ENCODE measurements around the gene A4GALT. TPM values are rescaled to one million over a fixed set of nuclear protein-coding genes. Genes with fewer than 3 reads are reported as not detected.
A peak's percentile ranks its signal among the peaks of the same experiment; 100 is the strongest.

Gene A4GALT
- total and polyA plus RNA-seq, 2 donors (not counting 1 experiment from before 2014, with no cell fraction given), result 0.09 to 6.1 TPM

DNA sequence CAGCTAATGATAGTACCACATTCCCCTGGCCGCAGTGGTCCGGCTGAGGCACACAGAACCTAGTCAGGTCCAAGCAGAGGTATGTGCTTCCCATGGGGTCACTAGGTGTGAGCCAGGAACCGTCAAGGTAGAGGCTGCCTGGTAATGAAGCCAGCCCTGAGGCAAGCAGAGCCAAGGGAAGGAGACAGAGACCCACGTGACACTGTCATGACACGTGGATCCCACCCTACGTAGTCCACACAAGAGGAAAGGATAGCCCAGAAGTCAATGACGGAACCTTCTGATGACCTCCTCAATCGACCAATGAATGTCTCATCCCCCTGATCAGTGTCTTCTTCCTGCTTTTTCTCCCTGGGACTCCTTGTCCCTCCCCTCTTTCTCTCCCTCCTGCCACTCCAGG lies 19.0 kb downstream of the A4GALT start:
- H4K20me1 ChIP-seq (ENCODE audit: control insufficient read depth, insufficient read depth, low read length, poor library complexity, severe bottlenecking), result no peaks in the 10 kb centered on the region
- intact Hi-C loops (cut with micrococcal nuclease), result no loop called here
- no peak overlapping the region for H3K4me3 ChIP-seq (ENCODE audit: control extremely low read depth in 1 of 5, extremely low read depth in 1 of 5, insufficient read depth in 1 of 5, low read depth in 2 of 5, low read length in 4 of 5)
- no peak overlapping the region for H3K27ac ChIP-seq (ENCODE audit: low read length in 2 of 2)
- Mint-ChIP-seq H3K4me3 (no peak overlapping the region), H3K27me3 (no peaks in the 10 kb centered on the region), H3K4me1 (peaks cover 6% of the 10 kb centered on the region), H3K27ac (peak overlapping the region; percentile 71), H3K9me3 (ENCODE audit: insufficient read depth) (no peaks in the 10 kb centered on the region)
- no peak for TF ChIP-seq EZH2 (IDR thresholded peaks at IDR 0.05; ENCODE audit: borderline replicate concordance, insufficient read depth, low read depth, low read length, poor library complexity, severe bottlenecking)
- TF ChIP-seq CTCF (IDR thresholded peaks at IDR 0.05), result no peak
- WGBS (ENCODE audit: insufficient coverage), result 84% methylated on average over 8 of the region's 8 CpGs
- H2AFZ ChIP-seq (ENCODE audit: insufficient read depth, low read depth, low read length, poor library complexity, severe bottlenecking), result no peak overlapping the region
- H3K36me3 ChIP-seq (replicated peaks in 1 of 2; ENCODE audit: control extremely low read depth in 1 of 2, control insufficient read depth in 1 of 2, extremely low read depth in 1 of 2, insufficient read depth in 2 of 2, low read length in 1 of 2), result no peaks in the 10 kb centered on the region
- peaks cover 0 to under 1% of the 10 kb centered on the region in 2 donors for H3K4me1 ChIP-seq (ENCODE audit: control insufficient read depth in 2 of 2, insufficient read depth in 2 of 2, low read length in 2 of 2)
- H3K27me3 ChIP-seq (replicated peaks in 1 of 4; ENCODE audit: control extremely low read depth in 1 of 4, control insufficient read depth in 3 of 4, insufficient read depth in 4 of 4, low read length in 3 of 4), result peaks cover 0 to 14% (median 0%) of the 10 kb centered on the region in 4 experiments
- CTCF ChIA-PET, result no interaction called here
- H3K4me2 ChIP-seq (replicated peaks; ENCODE audit: low read depth, low read length, poor library complexity, severe bottlenecking), result no peak overlapping the region
- no peak for ATAC-seq (ENCODE audit: low read depth)
- H3K9me3 ChIP-seq (ENCODE audit: control extremely low read depth in 1 of 3, control insufficient read depth in 2 of 3, insufficient read depth in 1 of 3, low read length in 2 of 3), result no peaks in the 10 kb centered on the region
- no peak overlapping the region for H3K9ac ChIP-seq (ENCODE audit: low read length)
- no peak for DNase-seq
- POLR2A ChIA-PET, result no interaction called here
- H3K79me2 ChIP-seq (ENCODE audit: control insufficient read depth, insufficient read depth, low read length), result peaks cover 2% of the 10 kb centered on the region

- Histone ChIP-seq H3K79me2 (ENCODE audit: control insufficient read depth, insufficient read depth, low read length) (peaks cover 2% of the 10 kb centered on the region), H3K27ac (ENCODE audit: low read length in 2 of 2) (no peak overlapping the region), H3K4me1 (ENCODE audit: control insufficient read depth in 2 of 2, insufficient read depth in 2 of 2, low read length in 2 of 2) (peaks cover 0 to 8% of the 10 kb centered on the region in 2 donors), H3K4me3 (ENCODE audit: control extremely low read depth in 1 of 5, extremely low read depth in 1 of 5, insufficient read depth in 1 of 5, low read depth in 2 of 5, low read length in 4 of 5) (no peak overlapping the region), H3K36me3 (replicated peaks in 1 of 2; ENCODE audit: control extremely low read depth in 1 of 2, control insufficient read depth in 1 of 2, extremely low read depth in 1 of 2, insufficient read depth in 2 of 2, low read length in 1 of 2) (no peaks in the 10 kb centered on the region), H2AFZ (ENCODE audit: insufficient read depth, low read depth, low read length, poor library complexity, severe bottlenecking) (no peak overlapping the region), H3K9me3 (ENCODE audit: control extremely low read depth in 1 of 3, control insufficient read depth in 2 of 3, insufficient read depth in 1 of 3, low read length in 2 of 3) (no peaks in the 10 kb centered on the region), H3K9ac (ENCODE audit: low read length) (no peak overlapping the region), H3K4me2 (replicated peaks; ENCODE audit: low read depth, low read length, poor library complexity, severe bottlenecking) (no peak overlapping the region), H3K27me3 (replicated peaks in 1 of 4; ENCODE audit: control extremely low read depth in 1 of 4, control insufficient read depth in 3 of 4, insufficient read depth in 4 of 4, low read length in 3 of 4) (peaks cover 0 to 14% (median 0%) of the 10 kb centered on the region in 4 experiments), H4K20me1 (ENCODE audit: control insufficient read depth, insufficient read depth, low read length, poor library complexity, severe bottlenecking) (no peaks in the 10 kb centered on the region)
- TF ChIP-seq CTCF (IDR thresholded peaks at IDR 0.05) (no peak), EZH2 (IDR thresholded peaks at IDR 0.05; ENCODE audit: borderline replicate concordance, insufficient read depth, low read depth, low read length, poor library complexity, severe bottlenecking) (no peak)
- no peak for DNase-seq
- Mint-ChIP-seq H3K4me1 (peaks cover 11% of the 10 kb centered on the region), H3K9me3 (ENCODE audit: insufficient read depth) (no peaks in the 10 kb centered on the region), H3K27me3 (no peaks in the 10 kb centered on the region), H3K4me3 (no peak overlapping the region), H3K27ac (no peak overlapping the region)
- no peak for ATAC-seq (ENCODE audit: low read depth)
- intact Hi-C loops (cut with micrococcal nuclease), result no loop called here
- ChIA-PET CTCF (no interaction called here), POLR2A (no interaction called here)
- 87% methylated on average over 6 of the region's 6 CpGs for WGBS (ENCODE audit: insufficient coverage)
These were observed 19.8 kb downstream of the A4GALT start for GRCh38 chr22:42700901-42701300.
